HepG2 (cell line): ENCODE data around the gene CUL7. TPM values are rescaled to one million over a fixed set of nuclear protein-coding genes. Genes with fewer than 3 reads are reported as not detected.

Experiments used
- ATAC-seq: fragments of 200-7000 bp; cut with Tn5 transposase; 3 replicates; pipeline ENCODE4 v1.9.1; 2020; ENCODE audit warnings: mild to moderate bottlenecking, moderate library complexity
- BruUV-seq: library from RNA; stranded (reverse); fragments of 400-500 nt; replicated peaks from 2 replicates; lab custom pipeline; 2021; lab: Mats Ljungman, UMichigan
- CTCF ChIA-PET: fragments of 300-600 bp; formaldehyde crosslinking; extraction: SDS; loops from one replicate; lab custom pipeline; 2021; ENCODE audit warnings: low total read pairs, inconsistent platforms, low intra/inter-chr PET ratio; lab: Yijun Ruan, JAX
- POLR2A ChIA-PET: fragments of 350-600 bp; sonication (Branson Sonifier 250); formaldehyde crosslinking; loops from one replicate; lab custom pipeline; 2020; ENCODE audit warnings: antibody characterized with exemption, inconsistent platforms; lab: Yijun Ruan, JAX
- DNase-seq: peaks from one replicate; pipeline ENCODE4 v3.0.0-alpha.2; 2015; ENCODE audit warnings: low spot score
- FAIRE-seq: peaks from 3 replicates; lab custom pipeline; 2011; peaks lifted over from hg19 to GRCh38; lab: Jason Lieb, UNC
- H2AFZ ChIP-seq: one replicate; pipeline ENCODE4 v1.6.1; 2011; ENCODE audit warnings: low read length, inconsistent platforms
- H3K27ac ChIP-seq: fragments of 300-600 bp; 3 replicates; pipeline ENCODE4 v1.8.0; 2011; ENCODE audit warnings: mixed run types, mild to moderate bottlenecking, mixed read lengths, low read length, inconsistent platforms; ENCODE audit not compliant: insufficient read depth; ENCODE audit errors: extremely low read length
- H3K27me3 ChIP-seq, 2 experiments: fragments of 200-600 bp in 1 of 2; 2 replicates in 1 of 2; 3 replicates in 1 of 2; pipeline versions ENCODE4 v1.6.0 to v1.8.0; 2011; ENCODE audit warnings: low read length in 2 of 2, mild to moderate bottlenecking in 2 of 2, moderate library complexity in 2 of 2, inconsistent platforms in 1 of 2; ENCODE audit not compliant: insufficient read depth in 2 of 2, control insufficient read depth in 1 of 2
- H3K36me3 ChIP-seq, 2 experiments: fragments of 200-600 bp in 1 of 2; replicated peaks in 1 of 2; 2 replicates in 1 of 2; 3 replicates in 1 of 2; pipeline versions ENCODE4 v1.5.1 to v1.8.0; 2011; ENCODE audit warnings: low read length in 2 of 2, inconsistent platforms in 1 of 2; ENCODE audit not compliant: insufficient read depth in 2 of 2, control insufficient read depth in 1 of 2
- H3K4me1 ChIP-seq: 2 replicates; pipeline ENCODE4 v1.5.1; 2012; ENCODE audit warnings: low read length, inconsistent platforms; ENCODE audit not compliant: insufficient read depth
- H3K4me2 ChIP-seq: 2 replicates; pipeline ENCODE4 v1.6.0; 2011; ENCODE audit warnings: low read depth, low read length, inconsistent platforms
- H3K4me3 ChIP-seq, 3 experiments: fragments of 200-600 bp in 1 of 3; sonication (generic), shearing (Covaris generic) in 1 of 3; replicated peaks in 1 of 3; 2 replicates each; pipeline ENCODE4 v1.5.1; 2011 to 2016; ENCODE audit warnings: low read length in 3 of 3, inconsistent platforms in 2 of 3, low read depth in 2 of 3, mild to moderate bottlenecking in 2 of 3, control low read depth in 1 of 3, mixed read lengths in 1 of 3; ENCODE audit not compliant: insufficient read depth in 1 of 3
- H3K79me2 ChIP-seq: one replicate; pipeline ENCODE4 v1.6.1; 2011; ENCODE audit warnings: low read length, inconsistent platforms; ENCODE audit not compliant: insufficient read depth
- H3K9ac ChIP-seq: 2 replicates; pipeline ENCODE4 v1.6.0; 2011; ENCODE audit warnings: mild to moderate bottlenecking, low read depth, low read length, inconsistent platforms; ENCODE audit not compliant: insufficient read depth
- H3K9me3 ChIP-seq: 2 replicates; pipeline ENCODE4 v1.5.1; 2012; ENCODE audit warnings: mild to moderate bottlenecking, low read length
- H4K20me1 ChIP-seq: 2 replicates; pipeline ENCODE4 v1.6.0; 2011; ENCODE audit warnings: inconsistent platforms, mild to moderate bottlenecking, low read length, moderate library complexity; ENCODE audit not compliant: insufficient read depth
- ATRX ChIP-seq: sonication (generic); formaldehyde crosslinking; IDR thresholded peaks from 2 replicates; pipeline ENCODE4 v1.4.0; 2020; ENCODE audit warnings: missing genetic modification reagents, borderline replicate concordance
- FOXK2 ChIP-seq: fragments of 450-650 bp; IDR thresholded peaks from 2 replicates; pipeline ENCODE4 v1.6.1; 2016
- HNRNPUL1 ChIP-seq: fragments of 200-400 bp; formaldehyde crosslinking; IDR thresholded peaks from 2 replicates; pipeline ENCODE4 v1.6.1; 2017; ENCODE audit warnings: low read depth, mild to moderate bottlenecking, low read length, moderate library complexity
- HOXA9 ChIP-seq: sonication (generic); formaldehyde crosslinking; IDR thresholded peaks from 2 replicates; pipeline ENCODE4 v1.8.1; 2022; ENCODE audit warnings: missing genetic modification reagents, mild to moderate bottlenecking, moderate library complexity, borderline replicate concordance
- KDM2A ChIP-seq: sonication (generic); formaldehyde crosslinking; IDR thresholded peaks from 2 replicates; pipeline ENCODE4 v1.4.0; 2020; ENCODE audit warnings: low read depth, missing genetic modification reagents, borderline replicate concordance
- MAFK ChIP-seq, 2 experiments: IDR thresholded peaks in 1 of 2; conservative IDR thresholded peaks in 1 of 2; 2 replicates each; pipeline ENCODE4 v1.6.1; 2011; ENCODE audit warnings: improper control_type of control experiment in 2 of 2, low read length in 2 of 2
- MYC ChIP-seq: sonication (generic); formaldehyde crosslinking; IDR thresholded peaks from 2 replicates; pipeline ENCODE4 v1.9.0; 2021; ENCODE audit warnings: missing genetic modification reagents, borderline replicate concordance
- NFAT5 ChIP-seq: sonication (generic); formaldehyde crosslinking; IDR thresholded peaks from 2 replicates; pipeline ENCODE4 v1.4.0; 2020; ENCODE audit warnings: missing genetic modification reagents
- NFATC3 ChIP-seq: sonication (generic); formaldehyde crosslinking; IDR thresholded peaks from 2 replicates; pipeline ENCODE4 v1.5.1; 2020; ENCODE audit warnings: mild to moderate bottlenecking, missing genetic modification reagents
- PAX8 ChIP-seq: sonication (generic); formaldehyde crosslinking; IDR thresholded peaks from 2 replicates; pipeline ENCODE4 v1.8.0; 2022; ENCODE audit warnings: mild to moderate bottlenecking, missing genetic modification reagents, borderline replicate concordance
- PREB ChIP-seq: sonication (generic); formaldehyde crosslinking; IDR thresholded peaks from 2 replicates; pipeline ENCODE4 v1.4.0; 2020; ENCODE audit warnings: missing genetic modification reagents
- PTBP1 ChIP-seq: fragments of 200-400 bp; formaldehyde crosslinking; IDR thresholded peaks from 2 replicates; pipeline ENCODE4 v1.6.1; 2018; ENCODE audit warnings: low read length, low read depth; ENCODE audit not compliant: poor library complexity, severe bottlenecking
- SMARCC2 ChIP-seq: fragments of 450-650 bp; IDR thresholded peaks from 2 replicates; pipeline ENCODE4 v1.6.1; 2017; ENCODE audit warnings: antibody characterized with exemption, mild to moderate bottlenecking
- TRIM22 ChIP-seq: fragments of 450-650 bp; IDR thresholded peaks from 2 replicates; pipeline ENCODE4 v1.6.1; 2017
- ZC3H4 ChIP-seq: sonication (generic); formaldehyde crosslinking; IDR thresholded peaks from 2 replicates; pipeline ENCODE4 v1.4.0; 2020; ENCODE audit warnings: missing genetic modification reagents, borderline replicate concordance
- ZNF256 ChIP-seq: sonication (generic); formaldehyde crosslinking; conservative IDR thresholded peaks from 2 replicates; pipeline ENCODE4 v1.4.0; 2020; ENCODE audit warnings: missing genetic modification reagents
- ZNF616 ChIP-seq: sonication (generic); formaldehyde crosslinking; IDR thresholded peaks from 2 replicates; pipeline ENCODE4 v1.5.0; 2020; ENCODE audit warnings: low read depth, mild to moderate bottlenecking, missing genetic modification reagents
- ZNF619 ChIP-seq: sonication (generic); formaldehyde crosslinking; IDR thresholded peaks from 2 replicates; pipeline ENCODE4 v1.4.0; 2020; ENCODE audit warnings: mild to moderate bottlenecking, missing genetic modification reagents
- WGBS: methylation state at CpG from one replicate; pipeline ENCODE4 v1.1.6; 2017; ENCODE audit warnings: low lambda C conversion rate; 5-methylcytosine and 5-hydroxymethylcytosine counted together
- in situ Hi-C: cut with HindIII; loops from 2 replicates; pipeline ENCODE4 v1.10.0; 2017; ENCODE audit warnings: low pct_unique_long_range_greater_than_20kb; ENCODE audit not compliant: extremely low pct_ligation_motif_present
- intact Hi-C: fragments of 100-400 bp; cut with micrococcal nuclease; formaldehyde crosslinking; loops from one replicate; pipeline ENCODE4 v1.10.0; 2022; ENCODE audit not compliant: unreplicated experiment
- polyA plus RNA-seq, 8 experiments: library from polyadenylated mRNA; depleted of rRNA in 3 of 8; stranded (reverse) in 7 of 8; unstranded in 1 of 8; fragments of >200 nt; fragmentation: Illumina TruSeq in 4 of 8; extraction: Trizol in 4 of 8; gene quantifications; 2 replicates each; pipeline versions ENCODE4 v1.2.1 to v1.2.3, GENCODE V29; 2011 to 2016; ENCODE audit warnings: low read depth in 4 of 8, missing spikeins in 1 of 8, mixed read lengths in 1 of 8; ENCODE audit not compliant: insufficient read depth in 1 of 8
- total RNA-seq, 5 experiments: library from RNA; depleted of rRNA; stranded (reverse); fragments of >200 nt; fragmentation: Illumina TruSeq; extraction: Trizol; gene quantifications; 2 replicates each; pipeline ENCODE4 v1.2.3, GENCODE V29; 2016; ENCODE audit warnings: low read depth in 1 of 5

The CUL7 gene
- total and polyA plus RNA-seq, 2 of the 13 experiments (the other 11 are each of a cell fraction or from before 2014, with no cell fraction given) = 32.0 to 60.7 TPM

GRCh38 chr6:43026365-43026764, 27.3 kb downstream of the CUL7 start:
- no peak overlapping the region for H3K4me2 ChIP-seq
- H3K27ac ChIP-seq = no peak overlapping the region
- peaks cover 0 to 3% of the 10 kb centered on the region in 2 experiments; a peak in 1 of 5 replicates for H3K27me3 ChIP-seq
- H3K9ac ChIP-seq = no peak overlapping the region
- H3K9me3 ChIP-seq = no peaks in the 10 kb centered on the region
- no peak for ATAC-seq
- H3K36me3 ChIP-seq = peaks cover 36 to 57% of the 10 kb centered on the region in 2 experiments
- in situ Hi-C loops (no loop called here), intact Hi-C loops (no loop called here)
- H3K4me1 ChIP-seq = peaks cover 12% of the 10 kb centered on the region
- DNase-seq = no peak
- no peaks in the 10 kb centered on the region for H4K20me1 ChIP-seq
- CTCF ChIA-PET = no interaction called here
- BruUV-seq = no TSS peak
- FAIRE-seq = no peak
- POLR2A ChIA-PET = no interaction called here
- peaks cover 20% of the 10 kb centered on the region for H3K79me2 ChIP-seq
- H2AFZ ChIP-seq = no peak overlapping the region
- H3K4me3 ChIP-seq = no peak overlapping the region
- 96% methylated on average over 5 of the region's 5 CpGs for WGBS
- TF ChIP-seq ZNF616 (CRISPR knock-in tag) = no peak
- TF ChIP-seq SMARCC2 = no peak
- TF ChIP-seq TRIM22 = no peak
- no peak for TF ChIP-seq HOXA9
- no peak for TF ChIP-seq PREB (CRISPR knock-in tag)
- no peak for TF ChIP-seq ZNF619 (CRISPR knock-in tag)
- TF ChIP-seq MAFK (conservative IDR thresholded peaks at IDR 0.05 in 1 of 2, IDR thresholded peaks at IDR 0.05 in 1 of 2; ENCODE audit: low read length in 2 of 2) = no peak
- TF ChIP-seq ZNF256 (CRISPR knock-in tag) = no peak
- TF ChIP-seq FOXK2 = no peak
- TF ChIP-seq ATRX (CRISPR knock-in tag) = no peak
- no peak for TF ChIP-seq HNRNPUL1
- no peak for TF ChIP-seq KDM2A
- no peak for TF ChIP-seq ZC3H4
- no peak for TF ChIP-seq NFAT5
- no peak for TF ChIP-seq PTBP1
- TF ChIP-seq NFATC3 (CRISPR knock-in tag) = no peak
- TF ChIP-seq PAX8 = no peak
- TF ChIP-seq MYC (CRISPR knock-in tag) = no peak
